ENCODE measurements around the gene CISTR. TPM values are rescaled to one million over a fixed set of nuclear protein-coding genes. Genes with fewer than 3 reads are reported as not detected.
"Not testable (repeated sequence)": the region's sequence is repeated elsewhere in the genome, so short reads cannot be mapped to it uniquely, and the experiment has no call there.

The CISTR gene
- polyA plus RNA-seq, 1 donor: not detected

DNA sequence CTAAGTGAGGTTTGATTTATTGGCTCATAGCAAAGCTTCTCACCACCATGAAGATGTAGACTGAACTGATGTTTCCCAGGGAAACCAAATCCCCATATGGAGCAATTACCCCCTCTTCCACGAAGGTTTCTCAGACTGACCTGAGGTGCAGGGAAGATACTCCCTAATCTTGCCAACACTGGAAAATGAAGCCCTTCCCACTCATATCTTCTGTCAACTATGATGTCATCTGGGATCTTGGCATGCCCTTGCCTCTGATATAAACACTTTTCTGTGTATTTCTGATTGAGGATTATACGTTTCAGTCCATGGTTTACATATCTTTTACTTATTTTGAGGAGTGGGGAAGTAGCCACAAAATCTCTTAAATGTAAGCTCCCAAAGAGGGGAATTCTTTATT is 14.1 kb upstream of the CISTR start:
- H3K36me3 ChIP-seq (ENCODE audit: control insufficient read depth, insufficient read depth, low read length): no peaks in the 10 kb centered on the region
- DNase-seq: no peak
- H3K27me3 ChIP-seq (ENCODE audit: control insufficient read depth, insufficient read depth, low read length): peaks cover 72% of the 10 kb centered on the region
- WGBS (ENCODE audit: insufficient coverage, low lambda C conversion rate): 43% methylated on average over 1 of the region's 2 CpGs
- no peaks in the 10 kb centered on the region for H3K9me3 ChIP-seq (ENCODE audit: control insufficient read depth, low read depth, low read length)
- H3K4me3 ChIP-seq (ENCODE audit: low read length): no peak overlapping the region
- H3K4me1 ChIP-seq (ENCODE audit: control insufficient read depth, insufficient read depth, low read length): no peaks in the 10 kb centered on the region
- H3K27ac ChIP-seq (ENCODE audit: low read length): no peak overlapping the region

DNA sequence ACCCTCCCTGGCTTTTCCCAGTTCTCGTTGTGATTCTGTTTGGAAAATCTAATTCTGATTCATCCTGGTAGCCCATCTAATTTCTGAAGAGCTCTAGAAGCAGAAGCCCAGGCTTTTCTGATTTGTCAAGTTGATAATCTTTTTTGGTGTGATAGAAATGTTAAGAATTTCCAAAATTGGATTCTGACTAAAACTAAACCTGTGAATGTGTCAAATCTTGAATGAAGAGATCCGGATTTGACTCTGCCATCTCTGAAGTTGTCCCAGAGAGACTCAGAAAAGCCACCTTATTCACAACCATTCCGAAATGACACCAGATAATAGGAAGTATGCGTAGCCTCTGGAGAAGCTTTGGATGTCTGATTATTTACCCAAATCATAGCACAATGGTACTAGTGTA is 12.8 kb upstream of the CISTR start:
- H3K27ac ChIP-seq (ENCODE audit: low read length): no peak overlapping the region
- H3K9me3 ChIP-seq (ENCODE audit: control insufficient read depth, low read depth, low read length): no peaks in the 10 kb centered on the region
- peaks cover 75% of the 10 kb centered on the region for H3K27me3 ChIP-seq (ENCODE audit: control insufficient read depth, insufficient read depth, low read length)
- no CpG with 5 or more reads among the region's 4 CpGs for WGBS (ENCODE audit: insufficient coverage, low lambda C conversion rate)
- no peak overlapping the region for H3K4me3 ChIP-seq (ENCODE audit: low read length)
- H3K36me3 ChIP-seq (ENCODE audit: control insufficient read depth, insufficient read depth, low read length): no peaks in the 10 kb centered on the region
- no peaks in the 10 kb centered on the region for H3K4me1 ChIP-seq (ENCODE audit: control insufficient read depth, insufficient read depth, low read length)
- no peak for DNase-seq

DNA sequence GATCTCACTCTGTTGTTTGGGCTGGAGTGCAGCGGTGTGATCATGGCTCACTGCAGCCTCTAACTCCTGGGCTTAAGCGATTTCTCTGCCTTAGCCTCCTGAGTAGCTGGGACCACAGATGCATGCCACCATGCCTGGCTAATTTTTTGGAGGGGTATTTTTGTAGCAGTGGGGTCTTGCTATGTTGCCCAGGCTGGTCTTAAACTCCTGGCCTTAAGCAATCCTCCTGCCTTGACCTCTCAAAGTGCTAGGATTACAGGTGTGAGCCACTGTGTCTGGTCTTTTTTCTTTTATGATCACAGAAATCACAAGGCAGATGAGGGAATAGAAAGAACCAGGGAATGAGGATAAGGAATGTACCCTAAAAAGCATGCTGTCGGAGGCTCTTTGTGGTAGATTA is 11.0 kb upstream of the CISTR start:
- not testable (repeated sequence) for H3K36me3 ChIP-seq (ENCODE audit: control insufficient read depth, insufficient read depth, low read length); H3K9me3 ChIP-seq (ENCODE audit: control insufficient read depth, low read depth, low read length); H3K27ac ChIP-seq (ENCODE audit: low read length); H3K4me3 ChIP-seq (ENCODE audit: low read length); H3K4me1 ChIP-seq (ENCODE audit: control insufficient read depth, insufficient read depth, low read length); DNase-seq
- WGBS (ENCODE audit: insufficient coverage, low lambda C conversion rate): 60% methylated on average over 1 of the region's 3 CpGs
- H3K27me3 ChIP-seq (ENCODE audit: control insufficient read depth, insufficient read depth, low read length): peaks cover 82% of the 10 kb centered on the region

DNA sequence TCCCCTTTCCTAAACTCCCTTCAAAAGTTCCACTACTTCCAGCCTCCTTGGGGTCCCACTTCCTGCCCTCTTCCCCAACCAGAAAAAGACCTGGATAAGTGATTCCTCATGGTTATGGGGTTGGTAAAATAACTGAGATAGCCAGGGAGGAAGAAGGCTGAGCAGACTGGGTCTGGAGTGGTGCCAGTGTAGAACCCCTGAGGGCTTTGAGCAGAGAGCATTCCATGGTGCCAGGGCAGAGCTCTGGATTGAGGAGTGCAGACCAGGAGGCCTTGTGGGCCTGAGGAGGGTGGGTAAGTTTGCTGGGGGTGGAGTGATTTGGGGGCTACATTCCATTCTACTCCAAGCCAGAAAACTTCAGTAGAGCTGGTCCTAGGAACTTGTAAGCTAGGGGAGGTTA is 9.5 kb upstream of the CISTR start:
- no peak for DNase-seq
- Histone ChIP-seq H3K9me3 (ENCODE audit: control insufficient read depth, low read depth, low read length) (no peaks in the 10 kb centered on the region), H3K27ac (ENCODE audit: low read length) (no peak overlapping the region), H3K36me3 (ENCODE audit: control insufficient read depth, insufficient read depth, low read length) (no peaks in the 10 kb centered on the region), H3K4me1 (ENCODE audit: control insufficient read depth, insufficient read depth, low read length) (peaks cover 3% of the 10 kb centered on the region), H3K4me3 (ENCODE audit: low read length) (no peak overlapping the region), H3K27me3 (ENCODE audit: control insufficient read depth, insufficient read depth, low read length) (peaks cover 84% of the 10 kb centered on the region)

DNA sequence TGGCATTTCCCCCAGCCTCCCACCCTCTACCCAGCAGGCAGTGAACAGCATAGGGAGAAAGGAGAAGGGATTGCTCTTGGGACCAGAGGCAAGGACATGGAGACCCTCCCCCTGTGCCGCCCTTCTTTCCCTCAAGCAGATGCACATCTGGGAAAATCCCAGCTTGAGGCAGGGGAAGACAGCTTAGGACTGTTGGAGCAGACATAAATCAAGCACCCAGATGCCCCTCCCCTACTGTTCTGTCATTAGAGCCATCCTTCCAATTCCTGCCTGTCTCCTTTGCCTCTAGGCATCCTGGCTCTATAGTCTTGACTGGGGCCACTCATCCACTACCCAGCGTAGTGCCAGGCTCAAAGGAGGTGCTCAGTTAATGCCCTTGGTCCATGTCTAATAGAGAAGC is 7.5 kb upstream of the CISTR start:
- H3K4me3 ChIP-seq (ENCODE audit: low read length): no peak overlapping the region
- peaks cover 3% of the 10 kb centered on the region for H3K4me1 ChIP-seq (ENCODE audit: control insufficient read depth, insufficient read depth, low read length)
- H3K9me3 ChIP-seq (ENCODE audit: control insufficient read depth, low read depth, low read length): no peaks in the 10 kb centered on the region
- no peak overlapping the region for H3K27ac ChIP-seq (ENCODE audit: low read length)
- no CpG with 5 or more reads among the region's 2 CpGs for WGBS (ENCODE audit: insufficient coverage, low lambda C conversion rate)
- no peaks in the 10 kb centered on the region for H3K36me3 ChIP-seq (ENCODE audit: control insufficient read depth, insufficient read depth, low read length)
- no peak for DNase-seq
- H3K27me3 ChIP-seq (ENCODE audit: control insufficient read depth, insufficient read depth, low read length): peaks cover 82% of the 10 kb centered on the region

DNA sequence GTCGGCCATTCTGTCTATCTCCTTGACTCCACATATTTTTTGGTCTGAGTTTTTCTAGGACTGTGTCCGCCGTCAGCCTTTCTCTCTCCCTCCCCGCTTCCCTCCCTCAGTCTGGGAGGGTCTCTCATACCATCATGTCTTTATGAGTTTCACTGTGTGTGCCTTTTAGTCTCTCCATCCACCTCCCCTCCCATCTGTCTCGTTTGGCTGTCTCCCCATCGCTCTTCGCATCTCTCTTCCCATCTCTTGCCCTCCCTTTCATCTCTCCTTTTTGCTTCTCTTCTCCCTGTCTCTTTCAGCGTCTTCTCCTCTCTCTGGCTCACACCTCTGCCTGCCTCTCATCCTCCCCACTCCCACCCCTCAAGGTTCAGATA is 6.9 kb upstream of the CISTR start:
- 53% methylated on average over 6 of the region's 8 CpGs for WGBS (ENCODE audit: insufficient coverage, low lambda C conversion rate)
- no peak for DNase-seq
- Histone ChIP-seq H3K4me1 (ENCODE audit: control insufficient read depth, insufficient read depth, low read length) (peaks cover 3% of the 10 kb centered on the region), H3K36me3 (ENCODE audit: control insufficient read depth, insufficient read depth, low read length) (no peaks in the 10 kb centered on the region), H3K4me3 (ENCODE audit: low read length) (no peak overlapping the region), H3K27ac (ENCODE audit: low read length) (no peak overlapping the region), H3K9me3 (ENCODE audit: control insufficient read depth, low read depth, low read length) (no peaks in the 10 kb centered on the region), H3K27me3 (ENCODE audit: control insufficient read depth, insufficient read depth, low read length) (peaks cover 84% of the 10 kb centered on the region)

DNA sequence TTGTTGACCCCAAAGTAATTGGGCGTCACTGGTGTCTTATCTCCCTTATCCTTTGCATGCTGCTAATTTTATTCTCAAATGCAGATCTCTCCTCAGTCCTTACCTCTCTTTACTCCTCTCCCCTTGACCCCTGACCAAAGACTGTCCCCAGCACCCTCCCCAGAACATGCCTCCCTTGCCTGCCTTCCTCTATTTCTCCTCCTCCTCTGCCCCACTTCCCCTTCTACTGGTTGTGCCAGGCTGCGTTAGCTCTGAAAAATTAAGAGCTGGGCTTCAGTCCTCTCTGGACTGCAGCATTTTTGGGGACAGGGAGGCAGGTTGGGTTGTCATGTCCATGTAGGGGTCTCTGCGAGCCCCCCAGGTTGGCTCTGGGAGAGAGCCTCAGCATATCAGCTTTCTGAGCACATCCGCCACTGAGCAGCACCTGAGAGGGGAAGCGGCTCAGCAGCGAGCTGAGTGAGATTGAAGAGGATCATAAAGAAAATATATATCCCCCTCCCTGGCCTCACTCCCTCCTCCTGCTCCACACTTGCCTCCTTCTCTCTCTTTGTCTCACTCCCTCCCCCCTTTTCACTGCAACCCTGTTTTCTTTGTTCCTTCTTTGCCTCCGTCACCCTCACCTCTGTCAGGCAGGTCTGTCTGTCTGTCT is 6.4 kb upstream of the CISTR start:
- Histone ChIP-seq H3K27me3 (ENCODE audit: control insufficient read depth, insufficient read depth, low read length) (peaks cover 84% of the 10 kb centered on the region), H3K36me3 (ENCODE audit: control insufficient read depth, insufficient read depth, low read length) (no peaks in the 10 kb centered on the region), H3K4me1 (ENCODE audit: control insufficient read depth, insufficient read depth, low read length) (peaks cover 3% of the 10 kb centered on the region), H3K9me3 (ENCODE audit: control insufficient read depth, low read depth, low read length) (no peaks in the 10 kb centered on the region), H3K27ac (ENCODE audit: low read length) (no peak overlapping the region), H3K4me3 (ENCODE audit: low read length) (no peak overlapping the region)
- no peak for DNase-seq
- WGBS (ENCODE audit: insufficient coverage, low lambda C conversion rate): 33% methylated on average over 1 of the region's 7 CpGs

DNA sequence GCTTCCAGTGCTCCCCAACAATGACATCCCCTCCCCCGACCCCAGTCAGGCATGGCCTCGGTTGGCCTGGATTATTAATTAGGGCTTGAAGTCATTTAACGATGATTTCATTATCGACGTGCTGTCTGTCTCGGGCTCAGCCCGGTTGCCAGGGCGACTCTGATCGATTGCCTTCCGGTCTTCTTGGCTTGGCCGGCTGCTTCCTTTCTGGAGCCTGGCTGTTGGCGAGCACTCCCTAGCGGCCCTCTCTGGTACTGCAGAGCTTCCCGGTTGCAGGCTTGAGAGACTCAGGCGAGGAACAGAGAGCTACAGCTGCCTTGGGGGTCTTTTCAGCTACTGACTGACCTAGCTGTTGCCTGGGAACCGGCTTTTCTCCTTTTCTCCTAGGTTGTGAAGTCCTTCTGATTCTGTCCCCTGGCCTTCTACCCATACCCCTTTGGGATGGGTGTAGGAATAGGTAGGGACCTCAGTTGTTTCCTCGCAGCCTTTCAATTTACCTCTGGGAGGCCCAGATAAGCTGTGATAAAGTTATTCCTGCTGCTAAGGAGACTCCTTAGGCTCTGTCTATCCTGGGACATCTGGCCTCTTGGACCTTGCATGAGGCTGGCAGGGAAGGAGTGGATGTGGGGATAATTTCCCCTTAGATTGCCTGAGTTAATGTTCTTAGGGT is 5.5 kb upstream of the CISTR start:
- H3K27me3 ChIP-seq (ENCODE audit: control insufficient read depth, insufficient read depth, low read length): peaks cover 88% of the 10 kb centered on the region
- peaks cover 3% of the 10 kb centered on the region for H3K4me1 ChIP-seq (ENCODE audit: control insufficient read depth, insufficient read depth, low read length)
- no peak overlapping the region for H3K27ac ChIP-seq (ENCODE audit: low read length)
- DNase-seq: peak; percentile 55 to 59
- no peaks in the 10 kb centered on the region for H3K36me3 ChIP-seq (ENCODE audit: control insufficient read depth, insufficient read depth, low read length)
- H3K4me3 ChIP-seq (ENCODE audit: low read length): no peak overlapping the region
- H3K9me3 ChIP-seq (ENCODE audit: control insufficient read depth, low read depth, low read length): no peaks in the 10 kb centered on the region
- no CpG with 5 or more reads among the region's 17 CpGs for WGBS (ENCODE audit: insufficient coverage, low lambda C conversion rate)

DNA sequence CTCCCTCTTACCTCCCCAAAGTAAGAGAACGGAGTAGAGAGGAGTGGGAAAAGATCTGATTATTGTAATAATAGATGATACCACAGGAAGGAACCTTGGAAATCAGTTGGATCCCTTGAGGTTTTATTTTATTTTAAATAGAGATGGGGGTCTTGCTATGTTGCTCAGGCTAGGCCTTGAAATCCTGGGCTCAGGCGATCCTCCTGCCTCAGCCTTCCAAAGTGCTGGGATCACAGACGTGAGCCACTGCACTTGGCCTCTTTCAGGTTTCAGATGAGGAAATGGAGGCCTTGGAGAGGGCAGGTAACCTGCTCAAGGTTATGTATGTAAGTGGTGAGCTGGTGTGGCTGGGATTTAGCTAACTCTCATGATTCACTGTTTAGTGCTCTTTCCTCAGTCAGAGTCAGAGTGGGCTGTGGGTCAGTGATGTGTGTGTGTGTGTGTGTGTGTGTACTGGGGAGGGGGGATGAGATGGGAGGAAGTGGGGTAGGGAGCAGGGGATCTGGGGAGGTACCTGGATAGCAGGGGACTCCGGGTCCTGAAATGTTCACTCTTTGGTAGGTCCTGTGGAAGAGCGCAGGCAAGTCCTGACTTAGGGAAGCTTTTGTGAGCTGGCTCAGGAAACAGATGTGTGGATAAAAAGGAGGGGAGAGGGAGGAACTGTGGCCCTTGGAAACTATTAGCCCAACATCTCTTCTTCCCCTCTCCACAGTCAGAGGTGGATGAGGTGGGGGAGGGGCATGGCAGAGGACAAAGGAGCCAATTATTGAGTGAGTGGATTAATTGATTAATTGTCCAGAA is 4.7 kb upstream of the CISTR start:
- Histone ChIP-seq H3K9me3 (ENCODE audit: control insufficient read depth, low read depth, low read length) (no peaks in the 10 kb centered on the region), H3K27me3 (ENCODE audit: control insufficient read depth, insufficient read depth, low read length) (peaks cover 89% of the 10 kb centered on the region), H3K4me1 (ENCODE audit: control insufficient read depth, insufficient read depth, low read length) (peaks cover 3% of the 10 kb centered on the region), H3K36me3 (ENCODE audit: control insufficient read depth, insufficient read depth, low read length) (no peaks in the 10 kb centered on the region), H3K4me3 (ENCODE audit: low read length) (no peak overlapping the region), H3K27ac (ENCODE audit: low read length) (no peak overlapping the region)
- DNase-seq: no peak
- 80% methylated on average over 1 of the region's 5 CpGs for WGBS (ENCODE audit: insufficient coverage, low lambda C conversion rate)

DNA sequence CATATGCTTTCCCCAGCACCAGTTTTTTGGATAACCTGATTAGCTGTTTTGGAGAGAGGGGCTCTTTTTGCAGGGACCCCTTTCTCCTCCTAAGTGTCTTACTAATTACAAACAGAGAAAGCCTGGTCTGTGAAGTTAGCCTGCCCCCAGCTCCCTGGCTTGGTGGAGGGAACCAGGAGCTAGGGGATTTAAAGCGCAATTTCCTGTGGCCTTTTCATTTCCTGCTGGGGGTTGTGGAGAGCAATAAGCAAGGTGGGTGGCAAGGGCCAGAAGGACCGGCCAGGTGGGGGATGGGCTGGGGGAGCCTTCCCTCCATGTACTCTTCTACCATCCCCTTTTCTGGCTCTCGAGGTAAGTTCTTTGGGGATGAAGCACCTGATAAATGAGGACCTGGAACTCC is 4.1 kb upstream of the CISTR start:
- Histone ChIP-seq H3K4me1 (ENCODE audit: control insufficient read depth, insufficient read depth, low read length) (peaks cover 9% of the 10 kb centered on the region), H3K4me3 (ENCODE audit: low read length) (no peak overlapping the region), H3K27ac (ENCODE audit: low read length) (no peak overlapping the region), H3K9me3 (ENCODE audit: control insufficient read depth, low read depth, low read length) (peaks cover 2% of the 10 kb centered on the region), H3K36me3 (ENCODE audit: control insufficient read depth, insufficient read depth, low read length) (no peaks in the 10 kb centered on the region), H3K27me3 (ENCODE audit: control insufficient read depth, insufficient read depth, low read length) (peaks cover 89% of the 10 kb centered on the region)
- DNase-seq: no peak
- WGBS (ENCODE audit: insufficient coverage, low lambda C conversion rate): no CpG with 5 or more reads among the region's 3 CpGs

Measured in large intestine (tissue), 3 donors.